Type B pancreatic cell (in vitro differentiated cells): ENCODE data around the gene CD2. TPM values are rescaled to one million over a fixed set of nuclear protein-coding genes. Genes with fewer than 3 reads are reported as not detected.

Experiments used
- DNase-seq: peaks from one replicate; pipeline ENCODE4 v3.0.0; 2021; ENCODE audit warnings: mixed read lengths; ENCODE audit not compliant: unreplicated experiment; ENCODE audit errors: extremely low spot score
- H3K27ac Mint-ChIP-seq: 2 replicates; pipeline ENCODE4 v1.8.0; 2021; ENCODE audit warnings: mild to moderate bottlenecking, mixed read lengths
- H3K27me3 Mint-ChIP-seq: 2 replicates; pipeline ENCODE4 v1.8.0; 2021; ENCODE audit warnings: mixed read lengths
- H3K36me3 Mint-ChIP-seq: 2 replicates; pipeline ENCODE4 v1.8.0; 2021; ENCODE audit warnings: mixed read lengths
- H3K4me1 Mint-ChIP-seq: one replicate; pipeline ENCODE4 v1.8.0; 2021; ENCODE audit warnings: mixed read lengths; ENCODE audit not compliant: unreplicated experiment
- H3K4me3 Mint-ChIP-seq: 2 replicates; pipeline ENCODE4 v1.8.0; 2021; ENCODE audit warnings: mild to moderate bottlenecking, mixed read lengths
- H3K9me3 Mint-ChIP-seq: 2 replicates; pipeline ENCODE4 v1.8.0; 2021; ENCODE audit warnings: mixed read lengths
- CTCF ChIP-seq: fragments of 200-600 bp; sonication (generic); conservative IDR thresholded peaks from 2 replicates; pipeline ENCODE4 v1.5.0; 2021; ENCODE audit warnings: antibody characterized with exemption, mild to moderate bottlenecking
- total RNA-seq: library from RNA; stranded (reverse); gene quantifications from 2 replicates; pipeline ENCODE4 v1.2.1, GENCODE V29; 2021; ENCODE audit warnings: low replicate concordance

The CD2 gene
- total RNA-seq, 1 donor from 2014 or later = not detected

- Mint-ChIP-seq H3K27ac (no peak overlapping the region), H3K9me3 (peaks cover 8% of the 10 kb centered on the region)
Measured at GRCh38 chr1:116739371-116740012, 14.7 kb upstream of the CD2 start.

GRCh38 chr1:116740296-116740695 is 13.9 kb upstream of the CD2 start:
- H3K36me3 Mint-ChIP-seq = no peaks in the 10 kb centered on the region
- peaks cover 3% of the 10 kb centered on the region for H3K27me3 Mint-ChIP-seq
- no peak overlapping the region for H3K27ac Mint-ChIP-seq
- no peak for DNase-seq
- H3K4me1 Mint-ChIP-seq = peaks cover 13% of the 10 kb centered on the region
- peaks cover 8% of the 10 kb centered on the region for H3K9me3 Mint-ChIP-seq
- no peak overlapping the region for H3K4me3 Mint-ChIP-seq
- TF ChIP-seq CTCF = no peak

More at GRCh38 chr1:116739371-116740012, 14.7 kb upstream of the CD2 start:
- H3K27me3 Mint-ChIP-seq = peaks cover 3% of the 10 kb centered on the region
- no peak overlapping the region for H3K4me3 Mint-ChIP-seq
- no peaks in the 10 kb centered on the region for H3K36me3 Mint-ChIP-seq
- TF ChIP-seq CTCF = no peak
- H3K4me1 Mint-ChIP-seq = peaks cover 13% of the 10 kb centered on the region
- no peak for DNase-seq

GRCh38 chr1:116740746-116741145 is 13.5 kb upstream of the CD2 start:
- DNase-seq = no peak
- Mint-ChIP-seq H3K27ac (no peak overlapping the region), H3K4me1 (peaks cover 8% of the 10 kb centered on the region), H3K36me3 (no peaks in the 10 kb centered on the region), H3K27me3 (peaks cover 3% of the 10 kb centered on the region), H3K9me3 (peaks cover 8% of the 10 kb centered on the region), H3K4me3 (no peak overlapping the region)
- no peak for TF ChIP-seq CTCF

- no peak for DNase-seq
- Mint-ChIP-seq H3K27ac (no peak overlapping the region), H3K36me3 (no peaks in the 10 kb centered on the region), H3K4me1 (peaks cover 6% of the 10 kb centered on the region), H3K27me3 (peaks cover 3% of the 10 kb centered on the region), H3K9me3 (peaks cover 16% of the 10 kb centered on the region), H3K4me3 (no peak overlapping the region)
- TF ChIP-seq CTCF = no peak
Measured at GRCh38 chr1:116741836-116742565, 12.2 kb upstream of the CD2 start.

GRCh38 chr1:116743535-116743934 is 10.7 kb upstream of the CD2 start:
- Mint-ChIP-seq H3K4me3 (no peak overlapping the region), H3K4me1 (no peaks in the 10 kb centered on the region), H3K27ac (no peak overlapping the region), H3K36me3 (no peaks in the 10 kb centered on the region), H3K9me3 (peaks cover 26% of the 10 kb centered on the region), H3K27me3 (no peaks in the 10 kb centered on the region)
- no peak for TF ChIP-seq CTCF
- no peak for DNase-seq
